NB4 (cell line): ENCODE data around the gene ADI1.

Experiments
- DNase-seq: peaks from one replicate; pipeline ENCODE4 v3.0.0; 2010; ENCODE audit warnings: low read depth
- H3K4me3 ChIP-seq: one replicate; pipeline ENCODE4 v1.5.1; 2011; ENCODE audit warnings: mild to moderate bottlenecking, low read depth, low read length, moderate library complexity
- MAX ChIP-seq: IDR thresholded peaks from 2 replicates; pipeline ENCODE4 v1.6.1; 2011; ENCODE audit warnings: low read depth, low read length
- MYC ChIP-seq: IDR thresholded peaks from 2 replicates; pipeline ENCODE4 v1.6.1; 2011; ENCODE audit warnings: low read depth, low read length
- POLR2A ChIP-seq: IDR thresholded peaks from 2 replicates; pipeline ENCODE4 v1.6.1; 2011; ENCODE audit warnings: mild to moderate bottlenecking; ENCODE audit not compliant: insufficient read length; ENCODE audit errors: extremely low read depth
- TF ChIP-seq, protein P1 (sequence below): IDR thresholded peaks from one replicate; pipeline ENCODE4 v1.5.1; 2012; ENCODE audit warnings: low read depth, low read length

Gene ADI1

GRCh38 chr2:3486047-3487027, 33.0 kb downstream of the ADI1 start:
- no peak for DNase-seq
- TF ChIP-seq MYC (no peak), POLR2A (no peak), MAX (no peak)
- TF ChIP-seq, protein P1, sequence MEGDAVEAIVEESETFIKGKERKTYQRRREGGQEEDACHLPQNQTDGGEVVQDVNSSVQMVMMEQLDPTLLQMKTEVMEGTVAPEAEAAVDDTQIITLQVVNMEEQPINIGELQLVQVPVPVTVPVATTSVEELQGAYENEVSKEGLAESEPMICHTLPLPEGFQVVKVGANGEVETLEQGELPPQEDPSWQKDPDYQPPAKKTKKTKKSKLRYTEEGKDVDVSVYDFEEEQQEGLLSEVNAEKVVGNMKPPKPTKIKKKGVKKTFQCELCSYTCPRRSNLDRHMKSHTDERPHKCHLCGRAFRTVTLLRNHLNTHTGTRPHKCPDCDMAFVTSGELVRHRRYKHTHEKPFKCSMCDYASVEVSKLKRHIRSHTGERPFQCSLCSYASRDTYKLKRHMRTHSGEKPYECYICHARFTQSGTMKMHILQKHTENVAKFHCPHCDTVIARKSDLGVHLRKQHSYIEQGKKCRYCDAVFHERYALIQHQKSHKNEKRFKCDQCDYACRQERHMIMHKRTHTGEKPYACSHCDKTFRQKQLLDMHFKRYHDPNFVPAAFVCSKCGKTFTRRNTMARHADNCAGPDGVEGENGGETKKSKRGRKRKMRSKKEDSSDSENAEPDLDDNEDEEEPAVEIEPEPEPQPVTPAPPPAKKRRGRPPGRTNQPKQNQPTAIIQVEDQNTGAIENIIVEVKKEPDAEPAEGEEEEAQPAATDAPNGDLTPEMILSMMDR, result no peak
- H3K4me3 ChIP-seq, result no peak overlapping the region

- DNase-seq, result no peak
- TF ChIP-seq MAX (no peak), POLR2A (no peak)
- H3K4me3 ChIP-seq, result no peak overlapping the region
Observed at GRCh38 chr2:3485166-3485565, 34.2 kb downstream of the ADI1 start.

GRCh38 chr2:3483986-3484960, 35.1 kb downstream of the ADI1 start:
- TF ChIP-seq POLR2A, result no peak
- TF ChIP-seq, protein P1, result no peak
- TF ChIP-seq MYC, result no peak
- no peak for TF ChIP-seq MAX
- no peak for DNase-seq
- no peak overlapping the region for H3K4me3 ChIP-seq

GRCh38 chr2:3483227-3483985, 35.9 kb downstream of the ADI1 start:
- no peak overlapping the region for H3K4me3 ChIP-seq
- TF ChIP-seq MYC (no peak), MAX (no peak), POLR2A (no peak)
- TF ChIP-seq, protein P1, result no peak
- DNase-seq, result no peak

GRCh38 chr2:3482363-3482821, 36.9 kb downstream of the ADI1 start:
- DNase-seq, result no peak
- TF ChIP-seq MYC (no peak), POLR2A (no peak), MAX (no peak)
- TF ChIP-seq, protein P1, result no peak
- no peak overlapping the region for H3K4me3 ChIP-seq
